GM18873 (cell line): Measurements from ENCODE around the gene PLA2G4D.

Source experiments
- ATAC-seq: cut with Tn5 transposase; IDR thresholded peaks from one replicate; pipeline ENCODE4 v1.9.1; 2021; ENCODE audit warnings: mild to moderate bottlenecking, moderate library complexity, moderate number of reproducible peaks; ENCODE audit not compliant: unreplicated experiment, low FRiP score

The PLA2G4D gene

GRCh38 chr15:42033214-42033873 is 61.0 kb downstream of the PLA2G4D start:
- no peak for ATAC-seq

- ATAC-seq = no peak
Observed at GRCh38 chr15:42032376-42033213, 61.8 kb downstream of the PLA2G4D start.

GRCh38 chr15:42031198-42031915 is 63.0 kb downstream of the PLA2G4D start:
- ATAC-seq = no peak

GRCh38 chr15:42027521-42027920 is 66.8 kb downstream of the PLA2G4D start:
- ATAC-seq = no peak

- no peak for ATAC-seq
Observed at GRCh38 chr15:42024303-42024702, 70.1 kb downstream of the PLA2G4D start.

- ATAC-seq = no peak
Observed at GRCh38 chr15:42021593-42021992, 72.8 kb downstream of the PLA2G4D start.

- ATAC-seq = no peak
Observed at GRCh38 chr15:42020713-42021273, 73.6 kb downstream of the PLA2G4D start, which contains the start of gene PLA2G4E. TSS of gene PLA2G4E (minus strand) at chr15:42021042. CDS start at chr15:42021030, 12 bp downstream.

GRCh38 chr15:42018306-42019224 is 75.8 kb downstream of the PLA2G4D start:
- ATAC-seq = no peak
